ENCODE data around the gene GNAL.

GNAL gene

DNA sequence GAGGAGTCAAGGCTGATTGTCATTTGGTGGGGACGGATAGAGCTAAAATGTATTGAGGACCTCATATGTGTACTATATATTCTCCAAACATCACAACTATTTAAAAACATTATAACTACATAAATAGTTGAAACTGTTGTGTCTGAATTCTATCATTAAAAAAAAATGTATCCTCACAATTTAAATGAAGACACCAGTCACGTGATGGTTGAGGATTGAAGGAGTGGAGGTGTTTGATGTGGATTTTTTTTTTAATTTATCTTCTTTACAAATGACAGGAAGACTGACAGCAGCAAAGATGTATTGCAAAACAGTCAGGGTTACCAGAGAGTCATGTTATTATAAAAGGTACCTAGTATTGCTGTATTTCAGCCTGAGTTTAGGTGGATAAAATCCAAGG, 30.0 kb downstream of the GNAL start:
- H3K9ac ChIP-seq = no peak overlapping the region
- H2AFZ ChIP-seq = no peak overlapping the region
- TF ChIP-seq, protein P1, sequence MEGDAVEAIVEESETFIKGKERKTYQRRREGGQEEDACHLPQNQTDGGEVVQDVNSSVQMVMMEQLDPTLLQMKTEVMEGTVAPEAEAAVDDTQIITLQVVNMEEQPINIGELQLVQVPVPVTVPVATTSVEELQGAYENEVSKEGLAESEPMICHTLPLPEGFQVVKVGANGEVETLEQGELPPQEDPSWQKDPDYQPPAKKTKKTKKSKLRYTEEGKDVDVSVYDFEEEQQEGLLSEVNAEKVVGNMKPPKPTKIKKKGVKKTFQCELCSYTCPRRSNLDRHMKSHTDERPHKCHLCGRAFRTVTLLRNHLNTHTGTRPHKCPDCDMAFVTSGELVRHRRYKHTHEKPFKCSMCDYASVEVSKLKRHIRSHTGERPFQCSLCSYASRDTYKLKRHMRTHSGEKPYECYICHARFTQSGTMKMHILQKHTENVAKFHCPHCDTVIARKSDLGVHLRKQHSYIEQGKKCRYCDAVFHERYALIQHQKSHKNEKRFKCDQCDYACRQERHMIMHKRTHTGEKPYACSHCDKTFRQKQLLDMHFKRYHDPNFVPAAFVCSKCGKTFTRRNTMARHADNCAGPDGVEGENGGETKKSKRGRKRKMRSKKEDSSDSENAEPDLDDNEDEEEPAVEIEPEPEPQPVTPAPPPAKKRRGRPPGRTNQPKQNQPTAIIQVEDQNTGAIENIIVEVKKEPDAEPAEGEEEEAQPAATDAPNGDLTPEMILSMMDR (IDR thresholded peaks at IDR 0.05) = no peak
- H3K36me3 ChIP-seq (ENCODE audit: control insufficient read depth, insufficient read depth, low read length) = no peaks in the 10 kb centered on the region
- H3K4me3 ChIP-seq (ENCODE audit: low read depth, low read length) = no peak overlapping the region
- H3K4me2 ChIP-seq (ENCODE audit: low read length) = no peak overlapping the region
- H3K4me1 ChIP-seq = no peaks in the 10 kb centered on the region
- no peak overlapping the region for H3K27ac ChIP-seq
- no peaks in the 10 kb centered on the region for H3K9me3 ChIP-seq (ENCODE audit: control insufficient read depth, low read length)
- H3K27me3 ChIP-seq (ENCODE audit: control insufficient read depth, insufficient read depth, low read length) = no peaks in the 10 kb centered on the region
- no peaks in the 10 kb centered on the region for H3K79me2 ChIP-seq

DNA sequence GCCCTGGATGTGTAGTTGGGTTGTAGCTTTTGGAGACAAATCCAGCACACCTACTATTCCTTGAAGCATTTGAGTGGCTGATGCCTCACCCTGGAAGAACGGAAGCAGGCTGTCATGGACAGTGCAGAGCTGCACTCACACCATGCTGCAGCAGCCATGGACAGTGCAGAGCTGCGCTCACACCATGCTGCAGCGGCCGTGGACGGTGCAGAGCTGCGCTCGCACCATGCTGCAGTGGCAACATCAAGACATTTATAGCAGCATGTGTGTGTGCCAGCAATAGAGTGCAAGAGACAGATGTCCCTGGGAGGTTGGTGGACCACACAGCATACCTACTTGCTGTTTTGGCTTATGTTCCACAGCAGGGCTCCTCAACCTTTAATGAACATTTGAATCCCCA, 30.6 kb downstream of the GNAL start:
- H3K9ac ChIP-seq = no peak overlapping the region
- no peak overlapping the region for H2AFZ ChIP-seq
- TF ChIP-seq, protein P1 (IDR thresholded peaks at IDR 0.05) = no peak
- no peaks in the 10 kb centered on the region for H3K4me1 ChIP-seq
- no peaks in the 10 kb centered on the region for H3K27me3 ChIP-seq (ENCODE audit: control insufficient read depth, insufficient read depth, low read length)
- H3K36me3 ChIP-seq (ENCODE audit: control insufficient read depth, insufficient read depth, low read length) = no peaks in the 10 kb centered on the region
- no peak overlapping the region for H3K4me3 ChIP-seq (ENCODE audit: low read depth, low read length)
- H3K27ac ChIP-seq = no peak overlapping the region
- no peaks in the 10 kb centered on the region for H3K9me3 ChIP-seq (ENCODE audit: control insufficient read depth, low read length)
- H3K4me2 ChIP-seq (ENCODE audit: low read length) = no peak overlapping the region
- H3K79me2 ChIP-seq = no peaks in the 10 kb centered on the region

DNA sequence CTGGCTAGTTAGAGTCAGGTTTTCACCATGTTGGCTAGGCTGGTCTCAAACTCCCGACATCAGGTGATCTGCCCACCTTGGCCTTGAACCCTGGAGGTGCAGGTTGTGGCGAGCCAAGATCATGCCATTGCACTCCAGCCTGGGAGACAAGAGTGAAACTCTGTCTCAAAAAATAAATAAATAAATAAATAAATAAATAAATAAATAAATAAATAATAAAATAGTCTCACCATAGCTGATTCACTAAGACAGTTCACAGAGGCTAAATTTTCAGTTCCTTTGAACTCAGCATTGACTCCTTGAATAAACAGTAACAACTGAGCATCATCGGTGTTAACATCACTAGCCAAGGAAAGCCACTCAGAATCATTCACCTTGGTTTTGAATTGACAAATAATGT, 32.7 kb downstream of the GNAL start:
- Histone ChIP-seq H3K9ac (no peak overlapping the region), H3K27me3 (ENCODE audit: control insufficient read depth, insufficient read depth, low read length) (no peaks in the 10 kb centered on the region), H3K27ac (no peak overlapping the region), H3K36me3 (ENCODE audit: control insufficient read depth, insufficient read depth, low read length) (no peaks in the 10 kb centered on the region), H2AFZ (no peak overlapping the region), H3K9me3 (ENCODE audit: control insufficient read depth, low read length) (no peaks in the 10 kb centered on the region), H3K4me3 (ENCODE audit: low read depth, low read length) (no peak overlapping the region), H3K4me2 (ENCODE audit: low read length) (no peak overlapping the region), H3K4me1 (no peaks in the 10 kb centered on the region), H3K79me2 (no peaks in the 10 kb centered on the region)
- TF ChIP-seq, protein P1 (IDR thresholded peaks at IDR 0.05) = no peak

GRCh38 chr18:11724781-11725180, 35.7 kb downstream of the GNAL start:
- Histone ChIP-seq H3K79me2 (no peaks in the 10 kb centered on the region), H3K27ac (no peak overlapping the region), H3K36me3 (ENCODE audit: control insufficient read depth, insufficient read depth, low read length) (no peaks in the 10 kb centered on the region), H2AFZ (no peak overlapping the region), H3K9ac (no peak overlapping the region), H3K27me3 (ENCODE audit: control insufficient read depth, insufficient read depth, low read length) (no peaks in the 10 kb centered on the region), H3K9me3 (ENCODE audit: control insufficient read depth, low read length) (no peaks in the 10 kb centered on the region), H3K4me1 (no peaks in the 10 kb centered on the region), H3K4me3 (ENCODE audit: low read depth, low read length) (no peak overlapping the region), H3K4me2 (ENCODE audit: low read length) (no peak overlapping the region)
- TF ChIP-seq, protein P1 (IDR thresholded peaks at IDR 0.05) = no peak

- H3K27me3 ChIP-seq (ENCODE audit: control insufficient read depth, insufficient read depth, low read length) = no peaks in the 10 kb centered on the region
- TF ChIP-seq, protein P1 (IDR thresholded peaks at IDR 0.05) = no peak
- H3K4me3 ChIP-seq (ENCODE audit: low read depth, low read length) = no peak overlapping the region
- H3K9ac ChIP-seq = no peak overlapping the region
- no peaks in the 10 kb centered on the region for H3K36me3 ChIP-seq (ENCODE audit: control insufficient read depth, insufficient read depth, low read length)
- no peaks in the 10 kb centered on the region for H3K4me1 ChIP-seq
- no peaks in the 10 kb centered on the region for H3K9me3 ChIP-seq (ENCODE audit: control insufficient read depth, low read length)
- H3K4me2 ChIP-seq (ENCODE audit: low read length) = no peak overlapping the region
- no peak overlapping the region for H3K27ac ChIP-seq
- H2AFZ ChIP-seq = no peak overlapping the region
- no peaks in the 10 kb centered on the region for H3K79me2 ChIP-seq
These were observed 37.5 kb downstream of the GNAL start for GRCh38 chr18:11726556-11726955.
